NAMALWA (cell line): ENCODE results near the gene JAM3.

ENCODE experiments used
- DNase-seq: peaks from one replicate; pipeline ENCODE4 v3.0.0-alpha.2; 2015; ENCODE audit warnings: low spot score

The JAM3 gene

DNA sequence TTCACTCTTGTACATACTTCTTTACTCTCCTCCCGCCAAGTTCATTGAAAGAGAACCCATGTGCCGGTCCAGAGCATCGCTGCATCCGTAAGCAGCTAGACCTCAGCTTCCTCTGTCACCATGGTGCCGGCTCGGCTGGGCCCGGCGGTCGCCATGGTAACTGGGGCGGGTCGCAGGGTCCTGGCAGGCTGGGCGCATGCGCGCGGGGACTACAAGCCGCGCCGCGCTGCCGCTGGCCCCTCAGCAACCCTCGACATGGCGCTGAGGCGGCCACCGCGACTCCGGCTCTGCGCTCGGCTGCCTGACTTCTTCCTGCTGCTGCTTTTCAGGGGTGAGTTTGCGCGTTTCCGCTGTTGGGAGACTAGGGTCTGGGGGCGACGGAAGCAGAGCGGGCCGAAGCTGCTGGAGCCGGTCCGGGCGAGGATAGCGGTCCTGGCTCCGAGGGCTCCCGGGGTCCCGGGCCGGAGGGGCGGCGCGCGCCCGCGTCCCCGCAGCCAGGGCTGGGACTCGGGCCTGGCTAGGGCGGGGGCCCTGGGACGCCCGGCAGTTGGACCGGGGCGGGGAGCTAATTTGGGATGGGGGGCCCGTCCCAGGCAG lies at the start of gene JAM3:
TSS of gene JAM3 (plus strand) at position 244 of the 597 bp plus-strand sequence. CDS start at position 256, 12 bp downstream.
- peak; percentile 58 for DNase-seq

DNA sequence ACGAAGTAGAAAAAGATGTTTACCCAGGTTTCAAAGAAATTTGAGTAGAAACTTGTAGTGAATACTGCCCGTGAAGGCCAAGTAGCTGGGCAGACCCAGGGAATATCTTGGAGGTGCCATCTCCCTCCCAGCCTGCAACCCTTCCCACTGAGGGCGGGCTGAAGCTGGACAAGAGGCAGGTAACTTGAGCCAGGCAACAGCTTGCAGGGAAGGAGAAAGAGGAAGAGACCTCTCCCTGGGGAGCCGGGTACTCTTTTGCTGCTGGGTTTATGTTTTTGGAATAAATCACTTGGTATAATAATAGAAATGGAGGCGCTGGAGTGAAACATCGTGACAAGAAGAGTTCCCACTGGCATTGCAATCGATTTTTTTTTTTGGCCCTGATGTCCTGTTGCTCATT lies 49.4 kb upstream of the JAM3 start:
- DNase-seq, result no peak

DNA sequence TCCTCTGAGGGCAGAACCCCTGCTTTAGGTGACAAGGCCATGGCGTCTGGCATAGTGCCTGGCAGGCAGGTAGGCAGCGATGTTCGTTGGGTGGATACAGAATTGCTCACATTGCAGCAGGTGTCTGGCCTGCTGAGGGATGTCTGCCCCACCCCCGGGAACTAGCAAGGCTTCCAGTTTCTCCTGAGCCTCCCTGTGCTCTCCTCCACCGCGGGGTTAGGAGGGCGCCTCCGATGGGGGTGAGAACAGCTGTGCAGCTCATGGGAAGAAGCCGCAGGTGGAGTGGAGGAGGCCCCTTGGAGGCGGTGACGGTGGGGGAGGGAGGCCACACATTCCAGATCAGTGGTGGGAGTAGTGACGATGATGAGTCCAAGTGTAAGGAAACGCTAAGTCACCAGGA lies 48.3 kb upstream of the JAM3 start:
- DNase-seq, result no peak

DNA sequence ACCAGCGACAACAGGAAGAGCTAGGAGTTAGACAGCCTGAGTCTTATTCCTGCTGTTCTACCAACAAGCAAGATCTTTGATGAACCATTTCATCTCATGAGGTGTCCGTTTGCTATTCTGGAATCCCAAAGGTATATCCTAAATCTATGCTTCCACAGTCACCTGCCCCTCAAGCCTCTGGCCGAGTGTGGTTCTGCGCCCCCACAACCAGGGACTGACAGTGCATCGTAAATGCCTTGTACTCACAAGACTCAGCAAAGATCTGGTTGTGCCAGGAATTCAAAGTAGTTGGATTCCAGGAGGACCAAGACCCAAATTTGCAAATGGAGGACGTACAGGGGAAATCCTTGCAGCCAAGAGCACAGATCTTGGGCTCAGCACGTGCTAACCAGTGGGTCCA lies 47.5 kb upstream of the JAM3 start:
- no peak for DNase-seq

DNA sequence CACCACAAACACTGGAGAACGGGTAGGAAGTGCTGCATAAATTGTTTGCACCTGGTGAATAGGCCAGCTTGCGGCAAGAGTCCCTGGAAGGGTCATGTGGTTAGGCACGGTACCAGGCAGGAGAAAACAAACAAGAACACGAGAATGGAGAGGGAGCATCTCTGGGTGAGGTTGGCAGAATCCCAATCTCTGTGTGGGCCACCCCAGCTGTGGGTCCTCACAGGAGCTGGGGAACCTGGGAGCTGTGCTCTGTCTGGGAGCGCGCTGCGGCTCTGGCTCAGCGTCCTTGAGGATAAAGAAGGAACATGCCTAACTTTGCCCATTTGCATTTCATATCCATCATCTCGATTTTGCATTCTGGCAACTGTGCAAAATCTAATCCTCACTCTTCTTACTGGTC lies 46.1 kb upstream of the JAM3 start:
- no peak for DNase-seq

DNA sequence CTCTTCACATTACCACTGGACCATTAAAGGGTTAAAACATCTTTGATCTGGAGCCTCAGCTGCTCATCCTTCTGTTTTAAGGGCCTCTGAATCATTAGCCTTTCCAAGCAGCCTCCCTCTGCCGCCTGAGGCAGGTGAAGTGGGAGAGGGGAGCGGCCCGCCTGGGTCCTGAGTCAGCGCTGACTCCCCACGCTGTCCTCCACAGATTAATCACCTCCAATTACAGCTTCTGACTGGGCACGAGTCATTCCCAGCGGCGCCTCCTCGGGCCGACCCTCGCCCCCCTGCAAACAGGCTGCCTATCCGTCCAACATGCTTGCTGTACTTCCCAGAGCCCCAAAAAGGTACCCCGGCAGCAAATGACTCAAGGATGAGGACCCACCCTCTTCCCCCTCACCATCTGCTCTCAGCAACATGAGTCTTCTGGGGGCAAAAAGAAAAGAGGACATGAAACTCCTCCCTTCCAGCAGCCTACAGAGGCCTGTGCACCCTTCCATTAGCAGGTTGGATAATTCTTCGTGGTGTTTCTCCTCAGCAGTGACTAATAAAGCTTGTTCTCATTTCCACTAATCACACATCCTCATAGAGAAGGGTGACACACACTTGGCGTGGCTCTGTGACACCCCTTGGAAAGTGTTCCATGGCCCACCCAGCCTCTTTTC lies 44.3 kb upstream of the JAM3 start:
- DNase-seq, result no peak

DNA sequence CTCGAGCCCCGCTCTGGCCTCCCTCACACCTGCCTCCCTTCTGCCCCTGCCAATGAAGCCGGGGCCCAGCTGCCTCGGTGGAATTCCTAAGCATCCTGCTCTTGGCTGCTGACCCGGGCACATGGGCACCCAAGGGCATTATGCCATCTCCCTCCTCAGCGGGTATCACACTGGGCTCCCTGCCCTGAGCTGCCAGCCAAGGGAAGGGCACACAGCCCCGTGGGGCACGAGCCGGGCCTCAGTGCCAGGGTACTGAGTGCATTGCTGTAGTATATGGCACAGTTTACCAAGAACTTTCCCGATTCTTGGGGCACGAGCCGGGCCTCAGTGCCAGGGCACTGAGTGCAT lies 43.8 kb upstream of the JAM3 start:
- DNase-seq, result no peak

DNA sequence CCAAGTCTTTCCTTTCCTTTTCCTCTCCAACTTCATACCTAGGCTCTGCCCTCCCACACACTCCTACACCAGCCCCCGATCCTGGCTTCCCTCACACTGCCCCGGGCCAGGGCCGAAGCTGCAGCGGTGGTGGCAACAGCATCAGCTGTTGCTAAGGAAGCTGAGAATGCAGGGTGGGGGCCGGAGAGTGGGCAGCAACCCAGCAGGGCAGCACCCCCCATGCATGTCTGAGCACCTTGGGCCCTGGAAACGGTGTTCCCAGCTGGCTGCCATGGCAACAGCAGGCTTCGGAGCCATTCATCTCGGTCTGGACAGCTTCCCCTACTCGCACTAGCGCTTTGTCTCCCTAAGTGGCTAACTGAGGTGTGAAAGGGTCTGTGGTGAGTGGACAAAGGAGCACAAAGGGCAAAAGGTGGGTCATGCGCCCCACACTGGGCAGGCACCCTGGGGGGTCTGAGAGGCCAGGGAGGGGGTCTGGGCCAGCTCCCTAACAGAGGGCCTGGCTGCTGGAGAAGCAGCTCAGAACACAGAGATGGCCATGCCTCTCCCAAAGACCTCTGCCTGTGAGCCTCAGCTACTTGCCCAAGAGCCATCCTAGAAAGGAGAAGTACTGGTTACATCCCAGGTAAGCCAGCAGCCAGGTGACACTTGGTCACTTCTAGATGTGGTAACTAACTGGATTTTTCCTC lies 42.1 kb upstream of the JAM3 start:
- DNase-seq, result no peak

DNA sequence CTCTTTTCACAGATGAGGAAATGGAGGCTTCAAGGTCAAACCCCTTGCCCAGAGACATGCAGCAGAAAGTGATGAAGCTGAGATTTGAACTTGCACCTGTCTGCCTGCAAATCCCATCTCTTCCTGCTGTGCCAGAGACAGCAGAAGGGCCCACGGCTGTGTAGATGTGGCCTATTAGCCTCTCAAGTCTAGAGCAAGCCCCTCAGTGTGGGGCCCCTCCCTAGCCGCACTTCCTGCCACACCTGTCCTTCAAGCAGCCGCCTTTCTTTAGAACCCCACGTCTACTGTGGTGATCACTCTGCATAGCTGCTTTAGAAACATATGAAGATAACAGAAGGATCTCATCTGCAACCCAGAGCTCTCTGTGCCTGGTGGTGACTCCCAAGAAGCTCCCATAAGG lies 41.2 kb upstream of the JAM3 start:
- DNase-seq, result no peak

DNA sequence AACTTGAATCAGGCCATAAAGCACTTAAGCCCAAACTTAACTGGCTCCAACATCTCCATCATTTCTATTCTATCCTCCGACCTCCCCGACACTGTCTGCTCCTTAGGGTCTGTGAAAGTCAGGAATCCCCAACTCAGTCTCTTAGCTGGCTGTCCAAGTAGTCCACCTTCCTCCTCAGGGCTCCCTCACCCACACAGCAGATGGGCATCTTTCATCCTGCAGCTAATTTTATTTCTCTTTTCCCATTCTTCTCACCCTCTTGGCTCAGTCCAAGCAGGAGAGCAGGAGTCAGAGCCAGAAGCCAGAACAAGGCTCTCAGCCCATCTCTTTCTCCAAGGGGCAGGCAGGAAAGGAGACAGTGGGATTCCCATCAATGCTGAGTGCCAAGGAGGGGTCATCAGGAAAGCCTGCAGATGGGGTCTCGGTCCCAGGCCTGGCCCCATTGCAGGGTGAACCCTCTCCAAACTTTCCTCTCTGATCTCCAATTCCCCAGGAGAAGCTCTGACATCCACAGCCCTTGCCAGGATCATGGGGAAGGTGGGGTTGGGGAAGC lies 40.4 kb upstream of the JAM3 start:
- no peak for DNase-seq

DNA sequence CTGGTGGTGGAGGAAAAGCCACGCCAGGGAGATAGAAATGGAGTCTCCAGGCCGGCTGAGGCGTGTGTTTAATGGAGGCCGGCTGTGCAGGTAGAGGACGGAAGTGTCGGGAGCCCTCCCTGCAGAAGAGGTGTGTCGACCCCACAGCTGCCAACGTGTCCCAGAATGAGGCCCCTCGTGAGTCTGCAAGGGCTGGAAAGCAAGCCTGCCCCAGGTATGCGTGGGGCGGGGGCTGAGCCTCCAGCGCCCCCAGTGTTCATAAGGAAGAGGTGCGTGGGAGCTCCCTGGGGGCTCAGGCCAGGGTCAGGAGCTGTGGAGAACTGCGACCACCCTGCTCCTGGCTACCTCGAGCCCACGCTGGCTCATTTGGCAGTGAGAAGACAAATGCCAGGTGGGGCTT lies 38.0 kb upstream of the JAM3 start:
- peak; percentile 17 for DNase-seq

DNA sequence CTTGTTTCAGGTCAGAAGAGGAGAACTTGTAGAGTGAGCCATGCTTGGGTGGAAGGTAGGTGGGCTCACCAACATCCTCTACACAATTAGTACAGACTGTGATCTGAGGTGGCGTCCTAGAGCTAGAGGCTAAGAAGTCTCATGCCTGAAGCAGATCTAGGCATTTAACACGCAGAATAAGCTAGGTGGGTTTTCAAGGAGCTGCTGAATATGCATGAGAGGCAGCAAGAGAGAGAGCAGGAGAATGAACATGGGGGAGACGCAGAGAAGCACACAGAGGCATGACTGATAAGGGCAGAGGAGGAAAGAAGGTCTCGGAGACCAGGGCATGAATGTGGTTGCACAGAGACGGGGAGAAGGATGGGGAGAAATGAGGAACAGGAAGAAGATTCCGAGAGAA lies 36.8 kb upstream of the JAM3 start:
- no peak for DNase-seq

DNA sequence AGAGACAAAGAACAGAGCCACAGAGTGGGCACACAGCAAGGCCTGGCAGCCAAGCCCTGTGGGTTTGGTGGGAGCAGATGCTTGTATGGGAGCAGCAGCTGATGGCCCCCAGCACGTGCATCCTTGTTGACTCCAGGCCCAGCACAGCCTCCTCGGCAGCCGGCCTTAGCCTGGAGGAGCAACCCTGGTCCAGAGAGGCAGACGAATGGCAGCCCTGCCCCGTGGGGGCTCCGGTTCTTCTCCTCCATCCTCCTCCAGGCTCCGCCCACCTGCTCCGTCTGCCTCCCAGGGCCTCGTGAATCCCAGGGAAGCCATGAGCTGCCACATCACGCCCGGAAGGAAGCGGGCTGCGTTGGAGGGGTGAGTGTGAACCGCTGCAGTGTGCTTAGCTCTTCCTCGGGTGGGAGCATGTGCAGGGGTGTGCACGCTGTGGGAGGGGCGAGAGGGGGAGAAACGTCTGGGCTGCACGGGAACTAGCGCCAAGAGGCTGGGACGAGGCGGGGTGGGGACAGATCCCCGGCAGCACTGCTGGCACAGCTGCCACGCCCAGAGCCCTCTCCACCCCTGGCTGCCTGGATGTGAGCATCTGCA lies 36.3 kb upstream of the JAM3 start:
- no peak for DNase-seq

DNA sequence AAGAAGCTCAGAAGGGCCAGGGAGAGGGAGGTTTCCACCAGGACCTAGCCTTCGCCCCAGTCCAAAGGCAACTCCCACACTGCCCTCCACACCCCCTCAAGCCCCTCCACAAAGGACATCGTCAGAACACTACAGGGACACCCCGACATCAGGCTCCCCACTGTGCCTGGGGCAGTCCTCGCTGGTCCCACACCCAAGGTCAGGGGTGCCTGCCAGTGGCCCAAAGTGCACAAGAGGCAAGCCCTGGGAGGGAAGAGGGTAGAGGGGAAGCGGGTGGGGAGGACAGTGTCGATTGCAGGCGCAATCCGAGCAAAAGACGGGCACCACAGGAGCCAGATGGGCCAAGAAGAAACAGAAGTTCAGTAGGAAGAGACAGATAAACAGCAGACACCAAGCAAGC lies 35.6 kb upstream of the JAM3 start:
- no peak for DNase-seq

DNA sequence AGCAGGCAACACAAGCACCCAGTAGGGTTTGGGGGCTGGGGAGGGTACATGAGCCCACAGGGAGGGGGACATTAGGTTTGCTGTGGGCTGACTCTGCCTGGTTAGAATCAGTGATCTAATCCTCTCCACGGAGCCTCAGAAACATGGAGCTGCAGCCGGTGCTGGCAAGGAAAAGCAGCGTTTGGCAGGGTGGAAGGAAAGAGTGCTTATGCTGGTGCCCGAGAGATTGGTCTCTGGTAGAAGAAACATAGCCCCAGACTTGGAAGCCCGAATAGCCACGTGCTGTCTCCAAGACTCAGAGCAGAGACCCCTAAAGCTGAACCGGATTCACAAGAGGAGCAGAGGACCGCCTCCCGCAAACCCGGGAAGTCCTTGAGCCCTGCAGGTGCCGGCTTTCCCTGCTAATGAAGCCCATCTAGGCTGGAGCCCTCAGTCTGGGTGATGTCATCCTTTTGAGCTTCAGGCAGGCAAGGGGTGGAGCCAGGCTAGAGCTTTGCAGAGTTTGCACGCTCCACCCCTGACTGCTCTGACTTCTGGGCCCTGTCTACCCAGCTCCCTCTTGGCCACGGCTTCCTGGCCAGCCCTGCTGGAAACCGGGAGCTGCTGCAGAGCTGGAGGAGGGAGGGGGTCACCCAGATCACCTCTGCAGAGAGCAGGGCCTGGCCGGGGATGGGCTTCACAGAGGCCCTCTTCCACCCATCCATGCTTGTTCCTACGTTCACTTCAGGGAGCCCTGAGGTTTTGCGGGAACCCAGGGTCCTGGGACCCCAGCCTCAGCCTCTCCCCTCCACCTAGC lies 35.0 kb upstream of the JAM3 start:
- DNase-seq, result peak; percentile 45

DNA sequence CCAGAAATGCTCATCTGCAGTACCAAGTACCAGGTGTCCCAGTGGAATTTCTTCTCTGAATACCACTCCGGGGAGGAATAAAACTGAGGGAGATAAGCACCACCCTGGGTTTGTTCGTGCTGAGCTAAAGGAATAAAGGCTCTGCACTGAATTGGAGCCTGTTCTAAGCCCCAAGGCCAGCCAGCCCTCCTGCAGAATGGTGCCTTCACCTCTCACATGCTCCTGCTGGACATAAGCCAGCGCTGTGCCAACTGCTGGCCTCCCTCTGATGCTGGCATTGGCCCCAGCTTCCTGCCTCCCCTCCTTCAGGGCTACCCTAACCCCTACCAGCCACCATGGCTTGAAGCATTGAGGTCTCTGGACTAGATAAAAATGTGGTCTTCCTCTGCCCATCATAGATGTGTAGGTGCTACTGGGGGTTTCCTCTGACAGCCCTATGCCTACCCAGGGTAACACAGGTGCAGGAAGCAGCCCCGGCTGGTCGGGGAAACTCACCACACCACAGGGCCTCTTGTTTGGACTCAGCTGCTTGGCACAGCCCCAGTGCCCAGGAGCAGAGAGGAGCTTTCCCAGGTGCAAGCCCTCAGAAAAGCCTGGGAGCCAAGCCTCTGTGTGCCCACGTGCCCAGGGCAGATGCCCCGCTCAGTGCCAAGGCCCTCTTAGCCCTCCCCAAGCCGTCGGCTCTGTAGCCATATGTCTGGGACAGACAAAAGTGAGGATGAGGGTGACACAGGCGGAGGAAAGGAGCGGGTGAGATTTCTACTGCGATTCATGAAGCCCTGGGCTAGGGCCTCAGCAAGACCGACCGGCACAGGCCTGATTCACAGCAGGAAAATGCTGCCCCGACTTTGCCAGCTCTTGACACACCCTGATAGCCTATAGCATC lies 34.1 kb upstream of the JAM3 start:
- no peak for DNase-seq

DNA sequence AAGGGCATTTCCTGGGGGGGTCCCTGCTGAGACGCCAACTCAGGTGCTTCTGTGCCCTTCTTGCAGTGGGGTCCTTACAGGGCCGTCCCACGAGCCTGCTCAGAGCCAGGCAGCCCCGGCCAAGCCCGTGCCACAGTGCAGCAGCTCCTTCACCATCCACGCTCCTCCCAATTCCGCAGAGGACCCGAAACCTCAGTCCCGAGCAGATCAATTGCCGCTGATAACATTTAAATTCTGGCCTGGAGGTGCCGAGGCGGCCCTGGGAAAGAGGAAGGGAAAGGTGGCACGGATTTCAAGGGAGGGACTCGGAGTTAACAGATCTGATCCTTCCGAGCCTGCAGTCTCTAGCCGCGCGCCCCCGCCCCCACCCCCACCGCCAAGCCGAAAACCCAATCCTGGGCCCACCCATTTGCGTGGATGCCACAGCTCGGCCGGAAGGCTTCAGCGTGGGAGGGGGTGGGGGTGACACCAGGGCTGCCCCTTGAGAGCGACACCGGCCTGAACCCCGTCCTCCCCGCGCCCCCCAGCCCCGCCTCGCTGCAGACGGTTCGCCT lies 32.3 kb upstream of the JAM3 start:
- DNase-seq, result no peak

DNA sequence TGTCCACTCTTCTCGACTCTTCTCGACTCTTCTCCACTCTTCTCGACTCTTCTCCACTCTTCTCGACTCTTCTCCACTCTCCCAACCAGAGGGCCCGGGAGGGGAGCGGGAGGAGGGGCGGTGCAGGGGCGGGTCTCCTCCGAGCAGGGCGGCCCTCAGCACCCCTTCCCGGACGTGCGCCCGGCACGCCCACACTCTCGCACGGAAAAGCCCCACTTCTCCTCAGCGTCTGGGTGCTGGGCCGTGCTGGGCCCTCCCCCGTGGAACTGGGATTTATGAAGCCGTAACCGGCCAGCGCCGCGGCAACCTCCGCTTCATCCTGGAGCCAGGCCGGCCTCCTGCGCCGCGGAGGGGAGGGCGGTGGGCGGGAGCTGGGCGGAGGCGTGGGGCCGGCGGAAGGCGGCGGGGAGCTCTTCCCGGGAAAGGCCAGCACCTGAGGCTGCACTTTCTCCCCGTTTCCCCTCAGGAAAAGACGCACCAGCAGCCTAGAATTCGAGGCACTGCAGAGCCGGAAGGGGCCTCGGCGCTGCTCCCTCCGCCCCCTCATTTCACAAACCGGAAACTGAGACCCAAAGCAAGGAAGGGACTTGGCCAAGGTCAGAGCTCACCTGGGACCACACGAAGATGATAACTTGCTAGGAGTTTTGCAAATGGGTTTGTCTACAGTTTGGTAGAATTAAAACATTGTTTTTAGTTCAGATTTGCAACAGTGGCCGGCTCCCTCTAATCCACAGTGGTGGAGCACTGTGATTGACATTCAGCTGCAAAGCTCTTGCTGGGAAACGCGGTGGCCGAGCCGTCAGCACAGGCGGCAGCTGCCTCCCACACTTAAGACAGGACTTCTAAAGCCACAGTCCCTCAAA lies 31.6 kb upstream of the JAM3 start:
- peak; percentile 13 for DNase-seq

DNA sequence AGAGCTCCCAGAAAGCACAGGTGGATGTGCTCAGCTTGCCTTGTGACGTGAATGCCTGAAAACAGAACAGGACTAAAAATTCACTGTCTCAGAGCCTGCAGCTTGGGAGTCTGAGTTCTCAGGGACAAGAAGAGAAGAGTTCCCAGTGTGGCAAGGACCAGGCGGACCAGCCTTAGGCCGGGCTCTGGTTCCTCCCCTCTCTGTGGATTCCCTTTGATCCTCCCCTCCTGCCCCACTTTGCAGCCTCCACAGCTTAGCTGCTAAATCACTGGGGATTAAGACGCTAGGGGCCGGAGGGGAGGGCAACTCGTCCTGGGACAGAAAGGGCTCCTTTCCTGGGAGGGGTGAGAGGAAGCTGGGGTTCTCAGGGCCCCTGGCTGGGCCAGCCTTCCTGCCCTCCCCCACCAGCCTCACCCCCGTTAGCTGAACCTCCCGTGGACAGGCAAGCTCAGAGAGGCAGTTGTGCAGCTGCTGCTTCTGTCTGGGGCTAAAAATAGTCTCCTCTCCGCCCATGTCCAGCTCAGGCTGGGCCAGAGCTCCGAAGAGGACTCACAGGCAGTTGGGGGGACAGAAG lies 29.9 kb upstream of the JAM3 start:
- DNase-seq, result no peak
